Neural progenitor cell (in vitro differentiated cells): ENCODE results near the gene GATC. TPM values are rescaled to one million over a fixed set of nuclear protein-coding genes. Genes with fewer than 3 reads are reported as not detected.

Source experiments
- DNase-seq: peaks from one replicate; pipeline ENCODE4 v3.0.0-alpha.2; 2016; ENCODE audit warnings: low spot score
- H2AFZ ChIP-seq: fragments of 200-600 bp; sonication (generic); replicated peaks from 2 replicates; pipeline ENCODE4 v1.6.1; 2016; ENCODE audit warnings: antibody characterized with exemption
- H3F3A ChIP-seq: fragments of 200-600 bp; sonication (generic); 2 replicates; pipeline ENCODE4 v1.6.1; 2016; ENCODE audit warnings: antibody characterized with exemption, low read depth
- H3K27ac ChIP-seq: fragments of 200-600 bp; sonication (generic); 2 replicates; pipeline ENCODE4 v1.5.1; 2016; ENCODE audit warnings: mild to moderate bottlenecking
- H3K27me3 ChIP-seq: fragments of 200-600 bp; sonication (generic); 2 replicates; pipeline ENCODE4 v1.6.1; 2016; ENCODE audit warnings: mild to moderate bottlenecking, moderate library complexity
- H3K36me3 ChIP-seq: fragments of 200-600 bp; sonication (generic); 2 replicates; pipeline ENCODE4 v1.5.1; 2016
- H3K4me1 ChIP-seq: fragments of 200-600 bp; sonication (generic); 2 replicates; pipeline ENCODE4 v1.6.1; 2016; ENCODE audit warnings: mixed run types
- H3K4me2 ChIP-seq: fragments of 200-600 bp; sonication (generic); 2 replicates; pipeline ENCODE4 v1.6.1; 2016
- H3K4me3 ChIP-seq: fragments of 200-600 bp; sonication (generic); 2 replicates; pipeline ENCODE4 v1.5.1; 2016
- H3K79me2 ChIP-seq: fragments of 200-600 bp; sonication (generic); 2 replicates; pipeline ENCODE4 v1.6.1; 2016; ENCODE audit warnings: low read depth
- H3K9ac ChIP-seq: fragments of 200-600 bp; sonication (generic); 2 replicates; pipeline ENCODE4 v1.6.1; 2016
- H3K9me3 ChIP-seq: fragments of 200-600 bp; sonication (generic); 2 replicates; pipeline ENCODE4 v1.5.1; 2016; ENCODE audit warnings: low read depth
- H4K20me1 ChIP-seq: fragments of 200-600 bp; sonication (generic); 2 replicates; pipeline ENCODE4 v1.6.1; 2016; ENCODE audit warnings: low read depth
- H3K27ac Mint-ChIP-seq: 3 replicates; pipeline ENCODE4 v1.8.0; 2021; ENCODE audit warnings: mixed read lengths
- H3K27me3 Mint-ChIP-seq: 2 replicates; pipeline ENCODE4 v1.8.0; 2022; ENCODE audit warnings: low read depth, mild to moderate bottlenecking, inconsistent platforms, moderate library complexity, mixed read lengths; ENCODE audit not compliant: insufficient read depth
- H3K36me3 Mint-ChIP-seq: 3 replicates; pipeline ENCODE4 v1.8.0; 2021; ENCODE audit warnings: mixed read lengths
- H3K4me1 Mint-ChIP-seq: 3 replicates; pipeline ENCODE4 v1.8.0; 2021; ENCODE audit warnings: mixed read lengths
- H3K4me3 Mint-ChIP-seq: 3 replicates; pipeline ENCODE4 v1.8.0; 2021; ENCODE audit warnings: mild to moderate bottlenecking, moderate library complexity, mixed read lengths
- H3K9me3 Mint-ChIP-seq: 3 replicates; pipeline ENCODE4 v1.8.0; 2020; ENCODE audit warnings: mixed read lengths
- CTCF ChIP-seq: fragments of 200-600 bp; sonication (generic); IDR thresholded peaks from 2 replicates; pipeline ENCODE4 v1.5.1; 2017; ENCODE audit warnings: antibody characterized with exemption, mild to moderate bottlenecking
- EZH2 ChIP-seq: fragments of 200-600 bp; sonication (generic); IDR thresholded peaks from 2 replicates; pipeline ENCODE4 v1.6.1; 2017; ENCODE audit warnings: antibody characterized with exemption, mild to moderate bottlenecking, moderate library complexity
- EZH2phosphoT487 ChIP-seq: fragments of 200-600 bp; sonication (generic); IDR thresholded peaks from 2 replicates; pipeline ENCODE4 v1.6.1; 2017; ENCODE audit warnings: antibody characterized with exemption
- total RNA-seq: library from RNA; depleted of rRNA; stranded (reverse); fragments of >200 nt; gene quantifications from 2 replicates; pipeline ENCODE4 v1.2.3, GENCODE V29; 2015; ENCODE audit warnings: low replicate concordance

The GATC gene
- total RNA-seq, 1 donor from 2014 or later = 29.1 TPM

- no peak overlapping the region for H3K4me3 ChIP-seq
- peaks cover 4% of the 10 kb centered on the region for H3K4me1 ChIP-seq
- no peak overlapping the region for H3K9ac ChIP-seq
- H3K4me3 Mint-ChIP-seq = no peak overlapping the region
- peaks cover 72% of the 10 kb centered on the region for H3K79me2 ChIP-seq
- H3K27me3 ChIP-seq = no peaks in the 10 kb centered on the region
- peak overlapping the region; percentile 29 for H3K27ac Mint-ChIP-seq
- H3K36me3 Mint-ChIP-seq = peaks cover 31% of the 10 kb centered on the region
- H3K4me1 Mint-ChIP-seq = peaks cover 26% of the 10 kb centered on the region
- TF ChIP-seq CTCF = no peak
- TF ChIP-seq EZH2 = no peak
- TF ChIP-seq EZH2phosphoT487 = no peak
- H3K27ac ChIP-seq = no peak overlapping the region
- peaks cover 61% of the 10 kb centered on the region for H3F3A ChIP-seq
- H3K27me3 Mint-ChIP-seq = peaks cover 2% of the 10 kb centered on the region
- DNase-seq = no peak
- peaks cover 16% of the 10 kb centered on the region for H3K36me3 ChIP-seq
- H3K9me3 Mint-ChIP-seq = no peaks in the 10 kb centered on the region
- peaks cover 68% of the 10 kb centered on the region for H4K20me1 ChIP-seq
- no peak overlapping the region for H2AFZ ChIP-seq
- H3K4me2 ChIP-seq = no peak overlapping the region
- H3K9me3 ChIP-seq = no peaks in the 10 kb centered on the region
Measured at GRCh38 chr12:120465756-120466155, 19.5 kb downstream of the GATC start.

- H3K79me2 ChIP-seq = peaks cover 81% of the 10 kb centered on the region
- Mint-ChIP-seq H3K4me3 (peak overlapping the region; percentile 59), H3K9me3 (no peaks in the 10 kb centered on the region), H3K36me3 (peaks cover 28% of the 10 kb centered on the region), H3K27ac (no peak overlapping the region), H3K27me3 (peaks cover 5% of the 10 kb centered on the region), H3K4me1 (peaks cover 30% of the 10 kb centered on the region)
- H2AFZ ChIP-seq = no peak overlapping the region
- H3F3A ChIP-seq = peaks cover 52% of the 10 kb centered on the region
- peak; percentile 57 for DNase-seq
- H4K20me1 ChIP-seq = peaks cover 68% of the 10 kb centered on the region
- H3K9me3 ChIP-seq = no peaks in the 10 kb centered on the region
- TF ChIP-seq CTCF = peak; percentile 62
- TF ChIP-seq EZH2phosphoT487 = no peak
- no peak for TF ChIP-seq EZH2
- no peak overlapping the region for H3K4me3 ChIP-seq
- no peaks in the 10 kb centered on the region for H3K27me3 ChIP-seq
- peaks cover 4% of the 10 kb centered on the region for H3K4me1 ChIP-seq
- H3K36me3 ChIP-seq = peaks cover 16% of the 10 kb centered on the region
- H3K4me2 ChIP-seq = no peak overlapping the region
- H3K9ac ChIP-seq = no peak overlapping the region
- H3K27ac ChIP-seq = no peak overlapping the region
Measured at GRCh38 chr12:120466560-120467315, 20.5 kb downstream of the GATC start.

- Histone ChIP-seq H3K4me3 (no peak overlapping the region), H3K4me2 (no peak overlapping the region), H3K9me3 (no peaks in the 10 kb centered on the region), H3F3A (peaks cover 45% of the 10 kb centered on the region), H3K27me3 (no peaks in the 10 kb centered on the region), H4K20me1 (peaks cover 63% of the 10 kb centered on the region), H3K79me2 (peaks cover 83% of the 10 kb centered on the region), H3K27ac (no peak overlapping the region), H3K4me1 (peaks cover 4% of the 10 kb centered on the region), H2AFZ (no peak overlapping the region), H3K9ac (no peak overlapping the region), H3K36me3 (peaks cover 10% of the 10 kb centered on the region)
- Mint-ChIP-seq H3K9me3 (no peaks in the 10 kb centered on the region), H3K27ac (no peak overlapping the region), H3K36me3 (peaks cover 25% of the 10 kb centered on the region), H3K4me1 (peaks cover 34% of the 10 kb centered on the region), H3K4me3 (peak overlapping the region; percentile 91), H3K27me3 (peaks cover 5% of the 10 kb centered on the region)
- no peak for TF ChIP-seq EZH2
- no peak for TF ChIP-seq CTCF
- no peak for DNase-seq
Measured at GRCh38 chr12:120467439-120467838, 21.2 kb downstream of the GATC start.
